ENCODE data around the gene PLPP4.

The PLPP4 gene

GRCh38 chr10:120415709-120416330, 41.2 kb upstream of the PLPP4 start:
- Histone ChIP-seq H3K9me3 (ENCODE audit: insufficient read depth, low read length, severe bottlenecking) (no peaks in the 10 kb centered on the region), H3K4me1 (ENCODE audit: insufficient read depth, low read length) (no peaks in the 10 kb centered on the region), H4K20me1 (ENCODE audit: insufficient read depth, low read length) (no peaks in the 10 kb centered on the region), H3K4me2 (ENCODE audit: insufficient read depth, low read length) (no peak overlapping the region), H3K79me2 (ENCODE audit: insufficient read depth, low read length) (no peaks in the 10 kb centered on the region), H2AFZ (ENCODE audit: low read depth, low read length) (no peak overlapping the region), H3K36me3 (ENCODE audit: insufficient read depth, low read length) (no peaks in the 10 kb centered on the region), H3K4me3 (ENCODE audit: low read depth in 1 of 2, low read length in 2 of 2) (no peak overlapping the region), H3K9ac (ENCODE audit: low read depth, low read length) (no peak overlapping the region), H3K27ac (ENCODE audit: low read length) (no peak overlapping the region), H3K27me3 (ENCODE audit: insufficient read depth, low read length, poor library complexity) (peaks cover 12% of the 10 kb centered on the region)
- TF ChIP-seq CTCF (IDR thresholded peaks at IDR 0.05; ENCODE audit: borderline replicate concordance, extremely low read depth, low read length, poor library complexity, severe bottlenecking): no peak
- no peak for TF ChIP-seq EZH2 (IDR thresholded peaks at IDR 0.05; ENCODE audit: borderline replicate concordance, low read depth, low read length, severe bottlenecking)
- DNase-seq (no peak), ATAC-seq (ENCODE audit: insufficient read depth, low read depth) (no peak)

GRCh38 chr10:120420421-120420820, 36.6 kb upstream of the PLPP4 start:
- Histone ChIP-seq H3K36me3 (ENCODE audit: insufficient read depth, low read length) (no peaks in the 10 kb centered on the region), H3K27ac (ENCODE audit: low read length) (no peak overlapping the region), H2AFZ (ENCODE audit: low read depth, low read length) (no peak overlapping the region), H3K79me2 (ENCODE audit: insufficient read depth, low read length) (no peaks in the 10 kb centered on the region), H3K4me3 (ENCODE audit: low read depth in 1 of 2, low read length in 2 of 2) (no peak overlapping the region), H4K20me1 (ENCODE audit: insufficient read depth, low read length) (no peaks in the 10 kb centered on the region), H3K9me3 (ENCODE audit: insufficient read depth, low read length, severe bottlenecking) (no peaks in the 10 kb centered on the region), H3K27me3 (ENCODE audit: insufficient read depth, low read length, poor library complexity) (peaks cover 12% of the 10 kb centered on the region), H3K9ac (ENCODE audit: low read depth, low read length) (no peak overlapping the region), H3K4me1 (ENCODE audit: insufficient read depth, low read length) (no peaks in the 10 kb centered on the region), H3K4me2 (ENCODE audit: insufficient read depth, low read length) (no peak overlapping the region)
- TF ChIP-seq EZH2 (IDR thresholded peaks at IDR 0.05; ENCODE audit: borderline replicate concordance, low read depth, low read length, severe bottlenecking) (no peak), CTCF (IDR thresholded peaks at IDR 0.05; ENCODE audit: borderline replicate concordance, extremely low read depth, low read length, poor library complexity, severe bottlenecking) (no peak)
- ATAC-seq (ENCODE audit: insufficient read depth, low read depth) (no peak), DNase-seq (no peak)

GRCh38 chr10:120421250-120421649, 35.8 kb upstream of the PLPP4 start:
- no peaks in the 10 kb centered on the region for H3K9me3 ChIP-seq (ENCODE audit: insufficient read depth, low read length, severe bottlenecking)
- H4K20me1 ChIP-seq (ENCODE audit: insufficient read depth, low read length): no peaks in the 10 kb centered on the region
- no peak overlapping the region for H3K4me3 ChIP-seq (ENCODE audit: low read depth in 1 of 2, low read length in 2 of 2)
- H3K4me1 ChIP-seq (ENCODE audit: insufficient read depth, low read length): no peaks in the 10 kb centered on the region
- H3K4me2 ChIP-seq (ENCODE audit: insufficient read depth, low read length): no peak overlapping the region
- TF ChIP-seq CTCF (IDR thresholded peaks at IDR 0.05; ENCODE audit: borderline replicate concordance, extremely low read depth, low read length, poor library complexity, severe bottlenecking): no peak
- no peak for TF ChIP-seq EZH2 (IDR thresholded peaks at IDR 0.05; ENCODE audit: borderline replicate concordance, low read depth, low read length, severe bottlenecking)
- H3K79me2 ChIP-seq (ENCODE audit: insufficient read depth, low read length): no peaks in the 10 kb centered on the region
- no peaks in the 10 kb centered on the region for H3K36me3 ChIP-seq (ENCODE audit: insufficient read depth, low read length)
- peaks cover 15% of the 10 kb centered on the region for H3K27me3 ChIP-seq (ENCODE audit: insufficient read depth, low read length, poor library complexity)
- no peak for ATAC-seq (ENCODE audit: insufficient read depth, low read depth)
- no peak overlapping the region for H2AFZ ChIP-seq (ENCODE audit: low read depth, low read length)
- DNase-seq: no peak
- no peak overlapping the region for H3K27ac ChIP-seq (ENCODE audit: low read length)
- H3K9ac ChIP-seq (ENCODE audit: low read depth, low read length): no peak overlapping the region

Data from DND-41 (cell line).